Body of pancreas (tissue), 4 donors: ENCODE results near the gene ADAM33.

ENCODE experiments used
- CTCF ChIP-seq, 7 experiments: fragments of 450-650 bp in 4 of 7; fragments of 200-600 bp in 3 of 7; sonication (generic) in 3 of 7; IDR thresholded peaks; one replicate each; pipeline ENCODE4 v1.5.1; 2016 to 2019; ENCODE audit warnings: antibody characterized with exemption in 7 of 7
- POLR2A ChIP-seq, 3 donors: fragments of 450-650 bp; IDR thresholded peaks; one replicate each; pipeline ENCODE4 v1.6.1; 2016; ENCODE audit warnings: antibody characterized with exemption in 3 of 3, mild to moderate bottlenecking in 2 of 3

DNA sequence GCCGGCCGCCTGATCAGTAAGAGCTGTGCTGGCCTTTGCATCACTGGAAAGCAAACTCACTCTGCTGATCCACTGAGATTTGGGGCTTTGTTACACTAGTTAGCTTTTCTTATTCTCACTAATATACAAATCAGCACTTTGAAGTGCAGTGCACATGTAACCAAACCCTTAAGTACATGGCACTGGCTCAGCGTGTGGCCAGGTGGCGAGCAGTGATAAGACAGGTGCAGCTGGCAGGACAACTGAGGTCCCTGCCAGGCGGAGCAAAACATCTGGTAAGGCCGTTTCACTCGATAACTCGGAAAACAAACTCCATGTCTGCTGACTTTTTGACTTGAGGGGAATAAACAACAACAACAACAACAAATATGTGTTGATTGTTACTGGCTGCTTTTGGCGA is 29.6 kb downstream of the ADAM33 start:
- TF ChIP-seq POLR2A (IDR thresholded peaks at IDR 0.05): no peak
- TF ChIP-seq CTCF (IDR thresholded peaks at IDR 0.05): no peak
